Liver (tissue), 9 donors: ENCODE measurements around the gene CWF19L2. TPM values are rescaled to one million over a fixed set of nuclear protein-coding genes. Genes with fewer than 3 reads are reported as not detected.
"Not testable (repeated sequence)": the region's sequence is repeated elsewhere in the genome, so short reads cannot be mapped to it uniquely, and the experiment has no call there.

Experiments used
- DNase-seq: peaks from one replicate; pipeline ENCODE4 v3.0.0-alpha.2; 2017; ENCODE audit warnings: low spot score
- H3K27ac ChIP-seq, 2 donors: one replicate each; pipeline ENCODE4 v1.7.0; 2013; ENCODE audit warnings: inconsistent platforms in 2 of 2, low read length in 2 of 2, control low read depth in 1 of 2, low read depth in 1 of 2, mild to moderate bottlenecking in 1 of 2
- H3K27me3 ChIP-seq, 4 donors: one replicate each; pipeline versions ENCODE4 v1.6.1 to v1.7.0; 2013; ENCODE audit warnings: low read length in 3 of 4, inconsistent platforms in 1 of 4, mild to moderate bottlenecking in 1 of 4, moderate library complexity in 1 of 4; ENCODE audit not compliant: control insufficient read depth in 4 of 4, insufficient read depth in 4 of 4
- H3K36me3 ChIP-seq, 4 donors: one replicate each; pipeline versions ENCODE4 v1.6.1 to v1.7.0; 2013; ENCODE audit warnings: low read length in 3 of 4, mild to moderate bottlenecking in 3 of 4, low read depth in 1 of 4, moderate library complexity in 1 of 4; ENCODE audit not compliant: control insufficient read depth in 4 of 4, insufficient read depth in 3 of 4
- H3K4me1 ChIP-seq, 4 donors: one replicate each; pipeline versions ENCODE4 v1.6.1 to v1.7.0; 2013; ENCODE audit warnings: low read length in 3 of 4, mild to moderate bottlenecking in 3 of 4, moderate library complexity in 1 of 4; ENCODE audit not compliant: control insufficient read depth in 4 of 4, insufficient read depth in 4 of 4
- H3K4me3 ChIP-seq, 3 donors: one replicate each; pipeline versions ENCODE4 v1.6.1 to v1.7.0; 2013; ENCODE audit warnings: low read length in 3 of 3, control low read depth in 1 of 3, low read depth in 1 of 3, mild to moderate bottlenecking in 1 of 3
- H3K9ac ChIP-seq, 2 donors: one replicate each; pipeline ENCODE4 v1.7.0; 2013; ENCODE audit warnings: low read length in 2 of 2, mild to moderate bottlenecking in 2 of 2, moderate library complexity in 2 of 2, control low read depth in 1 of 2, low read depth in 1 of 2
- H3K9me3 ChIP-seq, 4 donors: one replicate each; pipeline versions ENCODE4 v1.6.1 to v1.7.0; 2013; ENCODE audit warnings: low read length in 3 of 4; ENCODE audit not compliant: control insufficient read depth in 4 of 4
- EGR1 ChIP-seq, 2 donors: IDR thresholded peaks; 2 replicates each; pipeline ENCODE4 v1.6.1; 2016 to 2018; ENCODE audit warnings: antibody characterized with exemption in 2 of 2, low read depth in 2 of 2
- FOXA1 ChIP-seq: IDR thresholded peaks from 2 replicates; pipeline ENCODE4 v1.6.1; 2016; ENCODE audit warnings: antibody characterized with exemption
- GABPA ChIP-seq, 2 donors: IDR thresholded peaks in 1 of 2; conservative IDR thresholded peaks in 1 of 2; 2 replicates each; pipeline ENCODE4 v1.6.1; 2016; ENCODE audit warnings: antibody characterized with exemption in 2 of 2, mild to moderate bottlenecking in 1 of 2, moderate library complexity in 1 of 2
- HNF4A ChIP-seq, 2 donors: conservative IDR thresholded peaks; 2 replicates each; pipeline ENCODE4 v1.6.1; 2016; ENCODE audit warnings: antibody characterized with exemption in 2 of 2, mild to moderate bottlenecking in 2 of 2
- NR2F2 ChIP-seq: IDR thresholded peaks from 2 replicates; pipeline ENCODE4 v1.6.1; 2016; ENCODE audit warnings: antibody characterized with exemption
- RXRA ChIP-seq, 2 donors: IDR thresholded peaks; 2 replicates each; pipeline ENCODE4 v1.6.1; 2017 to 2018; ENCODE audit warnings: antibody characterized with exemption in 2 of 2, mild to moderate bottlenecking in 1 of 2
- SP1 ChIP-seq: IDR thresholded peaks from 2 replicates; pipeline ENCODE4 v1.6.1; 2018; ENCODE audit warnings: antibody characterized with exemption, mild to moderate bottlenecking
- TAF1 ChIP-seq: conservative IDR thresholded peaks from 2 replicates; pipeline ENCODE4 v1.6.1; 2016; ENCODE audit warnings: antibody characterized with exemption, mild to moderate bottlenecking
- WGBS: extraction: QIAGEN DNeasy Blood & Tissue Kit; methylation state at CpG from one replicate; pipeline ENCODE4 v1.1.7; 2013; 5-methylcytosine and 5-hydroxymethylcytosine counted together
- polyA plus RNA-seq, 2 donors: library from polyadenylated mRNA; stranded (reverse) in 1 of 2; unstranded in 1 of 2; fragments of 200-250 nt in 1 of 2; fragments of >200 nt in 1 of 2; fragmentation: Nextera tagmentation in 1 of 2; extraction: Ambion mirVana in 1 of 2; gene quantifications; one replicate each; pipeline versions ENCODE4 v1.2.1 to v1.2.3, GENCODE V29; 2013 to 2015
- total RNA-seq, 2 donors: library from RNA; depleted of rRNA; stranded (reverse); fragments of >200 nt; gene quantifications; one replicate each; pipeline ENCODE4 v1.2.3, GENCODE V29; 2014
- TF ChIP-seq, protein P1 (sequence below): fragments of 150-350 bp; IDR thresholded peaks from 2 replicates; pipeline ENCODE4 v1.5.1; 2017; ENCODE audit warnings: improper control_type of control experiment, low read depth, low read length; ENCODE audit not compliant: missing input control
- donor health status: healthy.
- donor health status: healthy.
- donor health status: healthy.
- donor health status: healthy.
- donor health status: healthy.

The CWF19L2 gene
- total and polyA plus RNA-seq, 4 donors, result 2.0 to 10.7 (median 5.8) TPM

DNA sequence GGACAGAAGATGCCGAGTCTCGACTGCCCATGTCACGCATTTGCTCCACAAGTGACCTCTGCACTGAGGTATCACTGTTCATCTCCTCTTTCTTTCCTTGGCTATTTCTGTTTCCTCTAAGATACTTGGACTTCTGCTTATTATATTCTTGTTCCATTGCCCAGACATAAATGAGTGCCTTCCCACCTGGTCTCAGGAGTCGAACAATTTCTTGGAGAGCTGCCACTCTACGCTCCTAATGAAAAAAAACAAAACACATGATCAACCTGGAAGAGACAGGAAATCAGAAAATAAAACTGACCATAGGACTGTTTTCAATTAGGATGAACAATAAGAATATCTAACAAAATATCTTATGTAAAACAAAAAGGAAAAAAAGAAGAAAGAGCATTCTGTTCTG, 47.4 kb upstream of the CWF19L2 start:
- Histone ChIP-seq H3K9ac (no peak overlapping the region), H3K27ac (no peak overlapping the region), H3K36me3 (peaks cover 1 to 21% (median 11%) of the 10 kb centered on the region in 4 donors), H3K4me1 (no peaks in the 10 kb centered on the region), H3K4me3 (no peak overlapping the region), H3K27me3 (no peaks in the 10 kb centered on the region), H3K9me3 (peaks cover 0 to 5% (median under 1%) of the 10 kb centered on the region in 4 donors)
- WGBS, result 95% methylated on average over 5 of the region's 5 CpGs
- TF ChIP-seq TAF1 (no peak), FOXA1 (no peak), GABPA (IDR thresholded peaks at IDR 0.05 in 1 of 2, conservative IDR thresholded peaks at IDR 0.05 in 1 of 2) (no peak), NR2F2 (no peak), EGR1 (IDR thresholded peaks at IDR 0.05; ENCODE audit: low read depth in 2 of 2) (no peak)
- DNase-seq, result no peak

DNA sequence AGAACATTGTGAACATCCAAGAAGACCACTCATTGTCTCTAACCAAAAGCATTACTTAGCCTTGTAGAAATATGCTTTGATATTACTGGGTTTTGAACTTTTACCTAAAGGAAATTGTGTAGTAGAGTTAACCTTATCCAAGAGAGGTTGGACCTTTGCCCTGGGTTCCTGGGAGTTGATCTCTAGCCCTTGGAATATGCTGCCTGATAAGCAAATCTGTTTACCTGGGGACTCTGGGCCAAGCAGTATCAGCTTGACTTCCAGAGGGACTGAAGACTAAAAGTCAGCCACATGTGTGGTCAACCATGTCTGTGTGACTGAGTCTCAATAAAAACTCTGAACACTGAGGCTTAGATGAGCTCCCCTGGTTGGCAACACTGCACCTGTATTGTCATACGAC, 44.1 kb upstream of the CWF19L2 start:
- peak; percentile 56 to 82 for TF ChIP-seq HNF4A (conservative IDR thresholded peaks at IDR 0.05)
- TF ChIP-seq TAF1, result no peak
- TF ChIP-seq RXRA (IDR thresholded peaks at IDR 0.05), result no peak
- TF ChIP-seq SP1, result peak; percentile 18
- H3K4me1 ChIP-seq, result no peaks in the 10 kb centered on the region
- WGBS, result 96% methylated on average over 1 of the region's 1 CpG
- peaks cover 1 to 21% (median 11%) of the 10 kb centered on the region in 4 donors for H3K36me3 ChIP-seq
- no peak overlapping the region for H3K27ac ChIP-seq
- H3K9me3 ChIP-seq, result peaks cover 0 to 5% (median under 1%) of the 10 kb centered on the region in 4 donors
- H3K27me3 ChIP-seq, result no peaks in the 10 kb centered on the region
- DNase-seq, result no peak
- H3K4me3 ChIP-seq, result no peak overlapping the region
- H3K9ac ChIP-seq, result no peak overlapping the region

DNA sequence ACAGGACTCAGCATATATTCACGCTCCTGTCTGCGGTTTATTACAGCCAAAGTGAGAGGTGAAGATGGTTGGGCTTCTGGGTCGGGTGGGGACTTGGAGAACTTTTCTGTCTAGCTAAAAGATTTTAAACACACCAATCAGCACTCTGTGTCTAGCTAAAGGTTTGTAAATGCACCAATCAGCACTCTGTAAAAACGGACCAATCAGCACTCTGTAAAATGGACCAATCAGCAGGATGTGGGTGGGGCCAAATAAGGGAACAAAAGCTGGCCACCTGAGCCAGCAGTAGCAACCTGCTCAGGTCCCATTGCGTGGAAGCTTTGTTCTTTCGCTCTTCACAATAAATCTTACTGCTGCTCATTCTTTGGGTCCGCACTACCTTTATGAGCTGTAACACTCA, 39.7 kb upstream of the CWF19L2 start:
- not testable (repeated sequence) for H3K4me3 ChIP-seq, H3K27ac ChIP-seq, H3K27me3 ChIP-seq, DNase-seq, H3K36me3 ChIP-seq, H3K9ac ChIP-seq, H3K9me3 ChIP-seq, H3K4me1 ChIP-seq
- WGBS, result 93% methylated on average over 7 of the region's 7 CpGs

DNA sequence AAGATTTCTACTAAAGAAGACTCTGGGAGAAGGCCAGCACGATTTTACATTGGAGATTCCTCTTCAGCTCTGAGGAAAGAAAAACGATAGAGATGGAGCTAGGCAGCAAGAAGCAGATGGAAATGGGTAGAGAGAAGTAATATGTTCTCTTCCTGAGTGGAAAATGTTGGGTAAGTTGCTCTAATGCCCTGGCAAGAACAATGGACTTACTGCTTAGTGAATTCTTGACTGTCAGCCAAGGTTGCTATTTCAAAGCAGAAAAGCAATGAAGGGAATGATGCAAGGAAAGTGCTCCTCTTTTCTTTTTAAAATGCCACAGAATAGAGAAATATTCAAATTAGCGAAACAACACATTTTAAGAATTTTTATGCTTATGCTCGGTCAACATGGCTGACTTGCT, 38.4 kb upstream of the CWF19L2 start:
- DNase-seq, result no peak
- Histone ChIP-seq H3K9ac (no peak overlapping the region), H3K27ac (no peak overlapping the region), H3K9me3 (no peaks in the 10 kb centered on the region), H3K4me3 (no peak overlapping the region), H3K4me1 (no peaks in the 10 kb centered on the region), H3K36me3 (no peaks in the 10 kb centered on the region), H3K27me3 (no peaks in the 10 kb centered on the region)
- WGBS, result 81% methylated on average over 4 of the region's 4 CpGs
- TF ChIP-seq HNF4A (conservative IDR thresholded peaks at IDR 0.05), result peak in 1 of 2 donors; percentile 6
- TF ChIP-seq, protein P1, sequence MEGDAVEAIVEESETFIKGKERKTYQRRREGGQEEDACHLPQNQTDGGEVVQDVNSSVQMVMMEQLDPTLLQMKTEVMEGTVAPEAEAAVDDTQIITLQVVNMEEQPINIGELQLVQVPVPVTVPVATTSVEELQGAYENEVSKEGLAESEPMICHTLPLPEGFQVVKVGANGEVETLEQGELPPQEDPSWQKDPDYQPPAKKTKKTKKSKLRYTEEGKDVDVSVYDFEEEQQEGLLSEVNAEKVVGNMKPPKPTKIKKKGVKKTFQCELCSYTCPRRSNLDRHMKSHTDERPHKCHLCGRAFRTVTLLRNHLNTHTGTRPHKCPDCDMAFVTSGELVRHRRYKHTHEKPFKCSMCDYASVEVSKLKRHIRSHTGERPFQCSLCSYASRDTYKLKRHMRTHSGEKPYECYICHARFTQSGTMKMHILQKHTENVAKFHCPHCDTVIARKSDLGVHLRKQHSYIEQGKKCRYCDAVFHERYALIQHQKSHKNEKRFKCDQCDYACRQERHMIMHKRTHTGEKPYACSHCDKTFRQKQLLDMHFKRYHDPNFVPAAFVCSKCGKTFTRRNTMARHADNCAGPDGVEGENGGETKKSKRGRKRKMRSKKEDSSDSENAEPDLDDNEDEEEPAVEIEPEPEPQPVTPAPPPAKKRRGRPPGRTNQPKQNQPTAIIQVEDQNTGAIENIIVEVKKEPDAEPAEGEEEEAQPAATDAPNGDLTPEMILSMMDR, result no peak
